NT2/D1 (cell line): ENCODE measurements around the gene GLIPR1L2.

Experiments
- YY1 ChIP-seq: IDR thresholded peaks from 2 replicates; pipeline ENCODE4 v1.6.1; 2011; ENCODE audit not compliant: insufficient read length, insufficient read depth
- ZNF274 ChIP-seq: IDR thresholded peaks from 2 replicates; pipeline ENCODE4 v1.6.1; 2011; ENCODE audit warnings: mild to moderate bottlenecking, low read depth, low read length

- TF ChIP-seq YY1, result no peak
- no peak for TF ChIP-seq ZNF274
Observed at GRCh38 chr12:75404231-75404630, 13.3 kb downstream of the GLIPR1L2 start.
